GM18868 (cell line): ENCODE results near the gene NEFH.
"Not testable (repeated sequence)": the region's sequence is repeated elsewhere in the genome, so short reads cannot be mapped to it uniquely, and the experiment has no call there.

Experiments used
- ATAC-seq: cut with Tn5 transposase; IDR thresholded peaks from one replicate; pipeline ENCODE4 v1.9.1; 2021; ENCODE audit warnings: mild to moderate bottlenecking, moderate library complexity; ENCODE audit not compliant: unreplicated experiment

Gene NEFH

DNA sequence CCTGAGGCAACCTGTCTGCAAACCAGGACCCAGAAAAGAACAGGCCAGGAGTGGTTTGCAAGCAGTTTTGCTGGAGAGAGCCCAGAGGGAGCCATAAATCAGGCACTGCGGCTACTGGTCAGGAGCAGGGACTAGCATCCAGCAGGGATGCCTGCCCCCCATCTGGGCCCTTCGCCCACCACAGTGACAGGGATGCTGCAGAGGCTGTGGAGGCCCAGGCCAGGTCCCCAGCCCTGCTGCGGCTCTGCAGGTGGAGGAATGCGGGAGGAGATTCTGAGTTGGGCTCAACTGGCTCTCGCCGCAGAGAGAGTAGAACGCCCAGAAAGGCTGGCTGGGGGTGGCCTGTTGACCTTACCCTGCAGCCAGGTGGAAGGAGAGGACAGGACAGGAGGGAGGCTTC, 16.4 kb upstream of the NEFH start:
- ATAC-seq: no peak

DNA sequence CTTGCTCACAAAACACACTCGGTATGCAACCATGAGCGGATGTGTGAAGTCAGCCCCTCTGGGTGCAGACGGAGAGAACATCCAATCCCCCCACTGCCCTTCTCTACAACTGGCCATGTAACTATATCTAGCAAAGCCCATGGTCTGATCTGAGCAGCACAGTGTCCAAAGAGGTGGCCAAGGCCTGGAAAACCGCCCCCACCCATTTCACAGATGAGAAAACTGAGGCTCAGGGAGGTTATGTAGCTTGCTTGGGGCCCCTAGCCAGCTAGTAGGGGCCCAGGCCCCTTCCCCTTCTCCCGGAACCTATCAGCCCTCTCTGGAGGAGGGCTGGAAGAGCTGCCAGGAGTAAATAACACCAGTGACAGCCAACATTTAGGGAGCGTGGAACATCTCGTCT, 15.4 kb upstream of the NEFH start:
- ATAC-seq: no peak

DNA sequence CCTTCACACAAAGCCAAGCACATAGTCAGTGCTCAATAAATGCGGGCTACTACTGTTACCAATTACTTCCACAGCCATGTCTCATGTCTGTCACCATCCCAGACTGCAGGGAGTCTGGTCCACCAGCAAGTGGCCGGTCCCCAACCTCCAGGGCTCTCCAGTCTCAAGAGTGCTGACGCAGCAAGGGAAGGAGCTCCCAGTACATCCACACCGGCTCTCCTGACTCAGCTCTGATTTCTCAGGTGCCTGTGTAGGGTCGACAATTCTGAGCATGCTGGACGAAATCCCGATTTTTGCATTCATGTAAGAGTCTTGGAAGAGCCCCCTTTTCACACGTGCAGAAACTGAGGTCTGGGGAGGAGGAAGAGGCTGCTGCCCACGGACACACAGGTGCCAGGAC, 10.3 kb upstream of the NEFH start:
- no peak for ATAC-seq

DNA sequence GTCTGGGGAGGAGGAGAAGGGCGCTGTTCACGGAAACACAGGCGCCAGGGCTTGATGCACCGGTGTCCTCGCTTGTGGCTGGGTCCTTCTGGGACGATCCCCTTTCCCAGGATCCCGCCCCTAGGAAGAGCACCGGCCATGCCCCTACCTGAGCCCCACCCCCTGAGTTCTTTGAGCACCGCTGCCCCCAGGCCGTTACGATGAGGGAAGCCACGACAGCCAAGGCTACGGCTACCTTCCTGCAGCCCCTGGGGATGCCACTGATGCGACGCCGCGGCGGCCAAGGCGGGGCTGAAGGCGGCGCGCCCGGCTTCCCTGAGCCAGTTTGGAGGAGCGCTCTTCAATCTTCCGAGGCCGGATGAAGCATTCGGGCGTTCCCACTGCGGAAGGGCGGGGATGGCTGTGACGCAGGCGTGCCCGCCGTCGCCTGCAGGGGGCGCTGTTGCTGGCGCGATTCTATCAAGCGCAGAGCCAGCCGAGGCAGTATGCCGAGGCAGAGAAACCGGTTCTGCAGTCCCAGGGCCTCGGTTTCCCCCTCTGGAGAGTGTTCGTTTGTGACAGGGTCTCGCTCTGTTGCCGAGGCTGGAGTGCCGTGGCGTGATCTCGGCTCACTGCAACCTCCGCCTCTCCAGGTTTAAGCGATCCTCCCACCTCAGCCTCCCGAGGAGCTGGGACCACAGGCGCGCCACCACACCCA, 9.7 kb upstream of the NEFH start:
- no peak for ATAC-seq

DNA sequence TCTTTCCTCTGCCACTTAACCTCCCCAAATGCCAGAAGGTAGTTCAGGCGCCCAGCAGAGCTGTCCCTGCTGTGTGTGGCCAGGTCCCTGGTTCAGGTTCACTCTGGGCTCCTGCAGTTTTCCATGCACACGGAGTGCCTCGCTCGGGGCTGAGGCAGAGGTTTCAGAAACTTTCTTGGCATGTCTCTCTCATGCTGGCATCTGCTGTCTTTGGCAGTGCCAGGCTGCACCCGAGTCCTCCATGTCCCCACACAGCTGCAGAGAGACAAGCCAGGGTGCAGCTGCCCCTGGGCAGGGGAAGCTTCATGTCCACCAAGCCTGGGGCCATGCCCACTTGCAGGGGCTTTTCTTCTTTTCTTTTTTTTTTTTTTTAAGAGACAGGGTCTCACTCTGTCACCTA, 7.0 kb upstream of the NEFH start:
- no peak for ATAC-seq

DNA sequence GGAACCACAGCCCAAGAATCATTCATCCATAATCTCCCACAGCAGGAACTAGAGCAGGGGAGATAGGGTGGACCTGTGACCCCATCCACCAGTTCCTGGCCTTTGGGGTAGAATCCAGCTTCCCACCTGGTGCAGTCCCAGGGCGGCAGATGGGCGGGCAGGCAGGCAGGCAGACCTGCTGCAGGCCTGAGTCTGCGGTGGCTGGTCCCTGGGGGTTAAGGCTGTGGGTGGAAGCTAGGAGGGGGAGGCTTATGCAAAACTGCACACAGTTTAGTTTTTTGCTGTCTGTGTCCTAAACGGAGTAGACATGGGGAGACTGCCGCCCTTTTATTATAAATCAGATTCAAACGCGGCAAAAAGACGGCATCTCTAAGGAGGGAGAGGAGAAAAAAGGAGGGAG, 4.5 kb upstream of the NEFH start:
- ATAC-seq: no peak

DNA sequence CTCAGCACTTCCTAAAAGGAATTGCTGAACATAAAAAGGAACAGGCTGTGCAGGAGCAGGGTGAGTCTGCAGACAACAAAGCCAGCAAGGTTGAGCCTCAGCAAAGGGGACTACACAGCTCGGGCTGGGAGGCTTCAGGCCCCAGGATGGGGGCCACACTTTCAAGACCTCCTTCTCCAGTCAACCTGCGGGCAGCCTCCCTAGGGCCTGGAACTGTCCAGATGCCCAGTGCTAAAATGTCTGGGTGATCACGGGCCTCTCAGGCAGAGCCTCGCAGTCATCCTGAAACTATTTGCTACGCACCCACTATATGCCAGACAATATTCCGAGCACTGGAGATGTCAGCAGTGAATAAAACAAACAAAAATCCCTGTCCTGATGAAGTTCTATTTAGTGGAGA, 3.9 kb upstream of the NEFH start:
- ATAC-seq: no peak

DNA sequence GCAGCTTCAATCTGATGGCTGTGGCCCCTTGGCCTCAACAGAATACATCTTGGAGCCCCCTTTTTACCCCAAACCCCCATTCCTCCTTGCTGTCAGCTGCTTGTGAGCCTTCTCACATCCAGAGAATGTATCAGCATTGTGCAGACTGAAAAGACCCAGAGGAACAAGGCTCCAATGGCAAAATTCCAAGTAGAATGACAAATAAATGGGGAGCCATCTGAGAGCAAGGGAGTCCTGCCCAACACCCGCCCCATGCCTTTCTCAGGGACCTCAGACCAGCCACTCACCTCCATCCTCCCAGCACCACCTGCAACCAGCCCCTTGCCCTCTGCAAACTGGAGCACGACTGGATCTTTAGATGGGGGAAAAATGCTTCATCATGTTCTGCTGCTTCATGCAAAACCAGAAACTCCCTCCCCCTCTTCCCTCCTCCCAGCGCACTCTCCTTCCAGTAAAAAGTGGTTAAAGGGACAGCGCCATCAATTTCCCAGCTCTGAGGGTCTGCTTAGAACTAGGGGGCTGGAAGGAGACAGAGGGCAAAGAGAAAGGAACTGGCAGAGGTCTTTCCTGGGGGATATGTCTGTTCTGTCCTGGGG, 2.2 kb upstream of the NEFH start:
- ATAC-seq: no peak

DNA sequence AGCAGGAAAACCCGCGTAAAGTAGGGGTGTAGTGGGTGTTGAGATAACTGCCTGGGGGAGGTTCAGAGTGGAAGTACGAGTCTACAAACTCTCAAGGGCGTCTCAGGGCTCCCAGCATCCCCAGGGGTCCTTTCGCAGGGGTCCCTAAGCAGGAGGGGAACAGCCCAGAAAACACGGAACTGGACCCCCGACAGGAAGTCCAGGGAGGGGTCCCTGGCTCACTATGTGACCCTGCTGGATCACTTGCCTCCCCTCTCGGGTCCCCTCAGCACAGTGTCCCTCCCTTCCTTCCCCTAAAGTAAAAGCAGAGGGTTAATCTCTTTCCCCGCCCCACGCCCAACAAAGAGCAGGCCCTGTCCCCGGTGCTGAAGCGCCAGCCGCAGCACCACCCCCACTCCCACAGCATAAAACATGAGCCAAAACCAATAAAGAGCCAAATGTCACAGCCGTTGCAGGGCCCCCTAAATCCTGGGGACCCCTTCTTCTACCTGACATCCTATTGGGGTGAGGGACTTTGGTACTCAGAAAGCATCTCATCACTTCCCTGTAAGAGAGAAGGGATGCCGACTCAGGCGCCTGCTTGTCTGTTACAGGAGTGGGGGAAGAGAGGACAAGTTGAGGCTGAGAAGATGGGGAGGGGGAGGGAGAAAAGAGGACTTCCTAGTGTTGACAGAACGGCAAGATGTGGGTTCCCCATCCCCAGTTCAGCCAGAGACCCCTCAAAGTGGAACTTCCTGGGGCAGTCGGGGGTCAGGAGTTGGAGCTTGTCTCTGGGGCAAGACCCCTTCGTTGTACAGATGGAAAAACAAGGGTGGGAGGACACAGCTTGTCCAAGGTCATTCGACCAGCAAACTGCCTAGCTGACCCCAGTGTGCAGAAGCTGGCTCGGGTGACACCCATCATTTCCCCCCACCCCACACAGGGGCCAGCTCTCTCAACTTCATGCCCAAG, 1.4 kb upstream of the NEFH start:
- ATAC-seq: no peak

DNA sequence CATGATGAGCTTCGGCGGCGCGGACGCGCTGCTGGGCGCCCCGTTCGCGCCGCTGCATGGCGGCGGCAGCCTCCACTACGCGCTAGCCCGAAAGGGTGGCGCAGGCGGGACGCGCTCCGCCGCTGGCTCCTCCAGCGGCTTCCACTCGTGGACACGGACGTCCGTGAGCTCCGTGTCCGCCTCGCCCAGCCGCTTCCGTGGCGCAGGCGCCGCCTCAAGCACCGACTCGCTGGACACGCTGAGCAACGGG, 169 bp downstream of the NEFH start:
- ATAC-seq: no peak

DNA sequence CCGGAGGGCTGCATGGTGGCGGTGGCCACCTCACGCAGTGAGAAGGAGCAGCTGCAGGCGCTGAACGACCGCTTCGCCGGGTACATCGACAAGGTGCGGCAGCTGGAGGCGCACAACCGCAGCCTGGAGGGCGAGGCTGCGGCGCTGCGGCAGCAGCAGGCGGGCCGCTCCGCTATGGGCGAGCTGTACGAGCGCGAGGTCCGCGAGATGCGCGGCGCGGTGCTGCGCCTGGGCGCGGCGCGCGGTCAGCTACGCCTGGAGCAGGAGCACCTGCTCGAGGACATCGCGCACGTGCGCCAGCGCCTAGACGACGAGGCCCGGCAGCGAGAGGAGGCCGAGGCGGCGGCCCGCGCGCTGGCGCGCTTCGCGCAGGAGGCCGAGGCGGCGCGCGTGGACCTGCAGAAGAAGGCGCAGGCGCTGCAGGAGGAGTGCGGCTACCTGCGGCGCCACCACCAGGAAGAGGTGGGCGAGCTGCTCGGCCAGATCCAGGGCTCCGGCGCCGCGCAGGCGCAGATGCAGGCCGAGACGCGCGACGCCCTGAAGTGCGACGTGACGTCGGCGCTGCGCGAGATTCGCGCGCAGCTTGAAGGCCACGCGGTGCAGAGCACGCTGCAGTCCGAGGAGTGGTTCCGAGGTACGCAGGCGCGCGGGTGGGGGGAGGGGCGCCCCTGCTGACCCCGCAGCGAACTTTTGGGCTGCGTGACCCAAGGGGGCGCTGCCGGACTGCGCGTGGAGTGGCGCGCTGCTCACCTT, 670 bp downstream of the NEFH start:
- ATAC-seq: no peak

DNA sequence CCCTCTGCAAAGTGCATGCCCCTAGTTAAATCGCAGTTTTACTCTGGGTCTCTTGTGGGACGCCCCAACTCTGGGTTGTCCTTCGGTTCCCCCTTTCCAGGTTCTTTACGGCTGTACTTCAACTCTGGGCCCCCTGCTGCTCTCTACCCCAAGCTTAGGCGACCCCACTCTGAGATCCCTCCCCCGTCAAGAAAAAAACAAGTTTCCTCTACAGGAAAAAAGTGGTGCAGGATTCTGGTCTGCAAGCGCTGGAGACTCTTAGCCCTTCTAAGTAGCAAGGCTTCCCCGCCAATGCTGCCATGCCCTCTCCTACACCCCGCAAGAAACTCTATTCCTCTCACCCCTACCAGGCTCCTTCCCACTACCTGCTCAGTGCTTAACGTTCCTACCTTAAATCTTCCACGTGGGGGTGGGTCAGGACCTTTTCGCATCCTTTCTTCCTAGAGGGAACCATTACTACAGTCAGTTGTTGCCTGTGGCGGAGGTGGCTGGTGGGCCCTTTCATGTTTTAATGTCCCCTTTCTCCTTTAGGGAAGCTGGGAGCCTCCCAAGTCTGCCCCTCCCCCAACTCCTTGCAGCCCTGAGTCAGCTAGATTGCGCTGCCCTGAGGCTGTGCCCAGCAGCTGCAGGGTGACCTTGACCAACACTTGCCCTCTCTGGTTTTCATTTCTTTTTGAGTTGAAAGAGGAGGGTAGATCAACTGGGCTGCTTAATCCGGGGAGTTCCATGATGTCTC, 1.4 kb downstream of the NEFH start:
- ATAC-seq: no peak

DNA sequence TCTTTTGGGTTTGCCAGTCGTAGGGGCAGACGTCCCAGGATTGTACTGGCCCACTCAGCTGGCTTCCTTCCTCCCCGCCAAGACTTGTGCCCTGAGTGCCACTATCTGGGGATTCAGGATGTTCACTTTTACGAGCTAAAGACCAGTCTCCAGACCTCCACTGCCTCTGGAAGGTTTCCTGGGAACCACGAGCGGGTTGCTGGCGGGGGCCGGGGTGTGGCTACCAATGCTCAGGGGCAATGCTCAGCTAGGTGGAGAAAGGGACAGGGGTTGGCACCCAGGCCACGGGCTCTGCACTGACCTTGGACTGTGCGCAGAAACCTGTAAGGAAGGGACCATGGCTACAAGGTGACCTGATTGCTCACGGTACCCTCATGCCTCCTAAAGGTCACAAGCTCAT, 2.2 kb downstream of the NEFH start:
- no peak for ATAC-seq

DNA sequence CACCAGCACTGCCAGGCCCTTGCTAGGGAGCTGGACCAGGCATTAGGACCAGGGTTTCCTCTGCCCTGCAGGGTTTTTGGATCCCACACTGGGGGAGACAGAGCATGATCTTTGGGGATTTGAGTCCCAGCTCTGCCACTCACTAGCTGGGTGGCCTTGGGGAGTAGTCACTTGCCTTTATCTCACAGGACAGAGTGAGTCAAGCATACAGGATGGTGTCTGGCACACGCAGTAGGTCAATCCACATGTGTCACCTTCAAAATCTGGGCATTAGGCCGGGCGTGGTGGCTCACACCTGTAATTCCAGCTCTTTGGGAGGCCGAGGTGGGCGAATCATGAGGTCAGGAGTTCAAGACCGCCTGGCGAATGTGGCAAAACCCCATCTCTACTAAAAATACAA, 2.7 kb downstream of the NEFH start:
- no peak for ATAC-seq

DNA sequence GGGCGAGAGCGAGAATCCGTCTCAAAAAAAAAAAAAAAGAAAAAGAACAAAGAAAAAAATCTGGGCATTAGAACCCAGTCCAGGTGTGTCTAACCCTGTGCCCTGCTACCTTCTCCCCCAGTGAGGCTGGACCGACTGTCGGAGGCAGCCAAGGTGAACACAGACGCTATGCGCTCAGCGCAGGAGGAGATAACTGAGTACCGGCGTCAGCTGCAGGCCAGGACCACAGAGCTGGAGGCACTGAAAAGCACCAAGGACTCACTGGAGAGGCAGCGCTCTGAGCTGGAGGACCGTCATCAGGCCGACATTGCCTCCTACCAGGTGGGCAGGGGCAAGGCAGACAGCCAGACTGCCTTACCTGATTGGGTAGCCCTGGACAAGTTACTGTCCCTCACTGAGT, 3.2 kb downstream of the NEFH start:
- no peak for ATAC-seq

DNA sequence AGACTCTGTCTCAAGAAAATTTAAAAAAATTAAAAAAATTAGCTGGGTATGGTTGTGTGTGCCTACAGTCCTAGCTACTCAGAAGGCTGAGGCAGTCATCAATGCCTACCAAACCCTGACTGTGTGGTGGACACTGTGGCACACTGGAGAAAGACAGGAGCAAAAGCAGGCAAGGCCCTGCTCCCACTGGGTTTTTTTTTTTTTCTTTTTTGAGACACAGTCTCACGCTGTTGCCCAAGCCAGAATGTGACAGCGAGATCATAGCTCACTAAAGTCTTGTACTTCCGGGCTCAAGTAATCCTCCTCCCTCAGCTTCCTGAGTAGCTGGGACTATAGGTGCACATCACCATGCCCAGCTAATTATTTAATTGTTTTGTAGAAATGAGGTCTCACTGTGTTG, 4.6 kb downstream of the NEFH start:
- no peak for ATAC-seq

DNA sequence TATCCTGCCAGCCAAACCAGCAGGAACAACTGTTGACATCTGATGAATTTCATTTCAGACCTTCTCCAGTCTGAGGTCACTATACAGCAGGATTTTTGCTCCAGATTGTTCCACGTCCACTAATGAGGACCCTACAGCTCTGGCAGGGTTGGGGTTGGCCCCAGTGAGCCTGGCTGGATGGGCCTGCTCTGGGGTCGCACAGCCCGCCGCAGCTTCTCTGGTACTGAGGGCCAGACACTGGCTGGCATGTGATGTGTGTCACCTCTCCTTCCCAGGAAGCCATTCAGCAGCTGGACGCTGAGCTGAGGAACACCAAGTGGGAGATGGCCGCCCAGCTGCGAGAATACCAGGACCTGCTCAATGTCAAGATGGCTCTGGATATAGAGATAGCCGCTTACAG, 5.4 kb downstream of the NEFH start:
- no peak for ATAC-seq

DNA sequence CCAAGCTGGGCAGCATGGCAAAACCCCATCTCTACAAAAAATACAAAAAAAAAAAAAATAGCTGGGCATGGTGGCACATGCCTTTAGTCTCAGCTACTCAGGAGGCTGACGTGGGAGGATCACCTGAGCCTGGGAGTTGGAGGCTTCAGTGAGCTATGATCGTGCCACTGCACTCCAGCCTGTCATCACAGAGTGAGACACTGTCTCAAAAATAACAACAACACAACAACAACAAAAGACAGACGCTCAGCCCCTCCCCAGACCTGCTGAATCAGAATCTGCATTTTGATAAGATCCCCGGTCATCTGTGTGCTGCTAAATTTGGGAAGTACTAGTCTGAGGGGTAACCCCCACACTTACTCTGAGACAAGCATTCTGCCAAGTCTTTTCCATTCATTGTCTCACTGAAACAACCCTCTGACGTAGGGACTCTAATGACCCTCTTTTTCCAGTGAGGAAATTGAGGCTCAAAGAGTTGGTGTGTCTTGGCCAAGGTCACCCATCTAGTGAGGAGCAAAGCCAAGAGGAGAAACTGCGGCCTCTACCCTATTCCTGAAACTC, 7.5 kb downstream of the NEFH start:
- no peak for ATAC-seq

DNA sequence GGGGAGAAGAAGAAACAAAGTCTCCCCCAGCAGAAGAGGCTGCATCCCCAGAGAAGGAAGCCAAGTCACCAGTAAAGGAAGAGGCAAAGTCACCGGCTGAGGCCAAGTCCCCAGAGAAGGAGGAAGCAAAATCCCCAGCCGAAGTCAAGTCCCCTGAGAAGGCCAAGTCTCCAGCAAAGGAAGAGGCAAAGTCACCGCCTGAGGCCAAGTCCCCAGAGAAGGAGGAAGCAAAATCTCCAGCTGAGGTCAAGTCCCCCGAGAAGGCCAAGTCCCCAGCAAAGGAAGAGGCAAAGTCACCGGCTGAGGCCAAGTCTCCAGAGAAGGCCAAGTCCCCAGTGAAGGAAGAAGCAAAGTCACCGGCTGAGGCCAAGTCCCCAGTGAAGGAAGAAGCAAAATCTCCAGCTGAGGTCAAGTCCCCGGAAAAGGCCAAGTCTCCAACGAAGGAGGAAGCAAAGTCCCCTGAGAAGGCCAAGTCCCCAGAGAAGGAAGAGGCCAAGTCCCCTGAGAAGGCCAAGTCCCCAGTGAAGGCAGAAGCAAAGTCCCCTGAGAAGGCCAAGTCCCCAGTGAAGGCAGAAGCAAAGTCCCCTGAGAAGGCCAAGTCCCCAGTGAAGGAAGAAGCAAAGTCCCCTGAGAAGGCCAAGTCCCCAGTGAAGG, 9.2 kb downstream of the NEFH start:
- ATAC-seq: not testable (repeated sequence)

DNA sequence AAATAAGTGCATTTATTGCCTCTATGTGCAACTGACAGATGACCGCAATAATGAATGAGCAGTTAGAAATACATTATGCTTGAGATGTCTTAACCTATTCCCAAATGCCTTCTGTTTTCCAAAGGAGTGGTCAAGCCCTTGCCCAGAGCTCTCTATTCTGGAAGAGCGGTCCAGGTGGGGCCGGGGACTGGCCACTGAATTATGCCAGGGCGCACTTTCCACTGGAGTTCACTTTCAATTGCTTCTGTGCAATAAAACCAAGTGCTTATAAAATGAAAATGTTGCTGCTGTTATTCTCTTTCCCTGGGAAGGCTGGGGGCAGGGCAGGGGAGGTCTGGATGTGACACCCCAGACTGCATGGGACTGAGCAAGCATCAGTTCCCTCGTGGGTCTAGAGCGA, 11.0 kb downstream of the NEFH start:
- ATAC-seq: no peak
